A673 (cell line): Measurements from ENCODE around the gene ZNF620.

Experiments used
- EZH2 ChIP-seq: fragments of 200-600 bp; sonication (generic); IDR thresholded peaks from 2 replicates; pipeline ENCODE4 v1.6.1; 2017; ENCODE audit warnings: borderline replicate concordance, low read depth, mild to moderate bottlenecking, mixed read lengths, antibody characterized with exemption, low read length; ENCODE audit not compliant: poor library complexity, severe bottlenecking
- TF ChIP-seq, protein P1 (sequence below): fragments of 300-800, 200-600 bp; sonication (generic); conservative IDR thresholded peaks from 2 replicates; pipeline ENCODE4 v1.5.1; 2017; ENCODE audit warnings: low read depth, mild to moderate bottlenecking, antibody characterized with exemption, low read length, moderate library complexity, mixed read lengths

DNA sequence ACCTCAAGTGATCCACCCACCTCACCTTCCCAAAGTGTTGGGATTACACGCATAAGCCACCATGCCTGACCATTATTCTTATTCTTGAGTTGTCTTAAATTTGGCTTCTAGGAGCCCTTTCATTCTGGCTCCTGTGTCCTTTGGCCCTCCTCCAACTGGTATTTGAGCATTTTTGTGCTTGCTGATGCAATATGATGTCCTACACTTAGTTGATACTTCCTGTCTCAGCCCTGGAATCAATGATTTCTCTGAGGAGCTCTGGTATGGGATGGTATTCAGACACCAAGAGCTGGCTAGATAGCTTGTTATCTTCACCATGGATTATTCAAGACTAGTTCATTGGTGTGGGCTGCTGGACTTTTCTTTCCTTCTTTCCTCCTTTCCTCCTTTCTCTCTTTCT is 44.3 kb downstream of the ZNF620 start:
- TF ChIP-seq, protein P1, sequence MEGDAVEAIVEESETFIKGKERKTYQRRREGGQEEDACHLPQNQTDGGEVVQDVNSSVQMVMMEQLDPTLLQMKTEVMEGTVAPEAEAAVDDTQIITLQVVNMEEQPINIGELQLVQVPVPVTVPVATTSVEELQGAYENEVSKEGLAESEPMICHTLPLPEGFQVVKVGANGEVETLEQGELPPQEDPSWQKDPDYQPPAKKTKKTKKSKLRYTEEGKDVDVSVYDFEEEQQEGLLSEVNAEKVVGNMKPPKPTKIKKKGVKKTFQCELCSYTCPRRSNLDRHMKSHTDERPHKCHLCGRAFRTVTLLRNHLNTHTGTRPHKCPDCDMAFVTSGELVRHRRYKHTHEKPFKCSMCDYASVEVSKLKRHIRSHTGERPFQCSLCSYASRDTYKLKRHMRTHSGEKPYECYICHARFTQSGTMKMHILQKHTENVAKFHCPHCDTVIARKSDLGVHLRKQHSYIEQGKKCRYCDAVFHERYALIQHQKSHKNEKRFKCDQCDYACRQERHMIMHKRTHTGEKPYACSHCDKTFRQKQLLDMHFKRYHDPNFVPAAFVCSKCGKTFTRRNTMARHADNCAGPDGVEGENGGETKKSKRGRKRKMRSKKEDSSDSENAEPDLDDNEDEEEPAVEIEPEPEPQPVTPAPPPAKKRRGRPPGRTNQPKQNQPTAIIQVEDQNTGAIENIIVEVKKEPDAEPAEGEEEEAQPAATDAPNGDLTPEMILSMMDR, result no peak
- no peak for TF ChIP-seq EZH2
